Right atrium auricular region (tissue), 2 donors: ENCODE data around the gene TECPR2. TPM values are rescaled to one million over a fixed set of nuclear protein-coding genes. Genes with fewer than 3 reads are reported as not detected.
"Not testable (repeated sequence)": the region's sequence is repeated elsewhere in the genome, so short reads cannot be mapped to it uniquely, and the experiment has no call there.

Experiments used
- DNase-seq: peaks from one replicate; pipeline ENCODE4 v3.0.0-alpha.2; 2019; ENCODE audit warnings: low spot score
- H3K27ac ChIP-seq, 2 donors: fragments of 200-600 bp; sonication (generic); 1 replicate in 1 of 2; 2 replicates in 1 of 2; pipeline ENCODE4 v1.5.1; 2016 to 2019
- H3K27me3 ChIP-seq, 2 donors: fragments of 200-600 bp; sonication (generic); one replicate each; pipeline versions ENCODE4 v1.5.1 to v1.6.0; 2017 to 2019
- H3K36me3 ChIP-seq: fragments of 200-600 bp; sonication (generic); one replicate; pipeline ENCODE4 v1.5.1; 2016
- H3K4me1 ChIP-seq, 2 donors: fragments of 200-600 bp; sonication (generic); one replicate each; pipeline versions ENCODE4 v1.5.1 to v1.6.0; 2017 to 2019
- H3K4me3 ChIP-seq, 2 donors: fragments of 200-600 bp; sonication (generic); 1 replicate in 1 of 2; 2 replicates in 1 of 2; pipeline ENCODE4 v1.5.1; 2017 to 2019; ENCODE audit warnings: mild to moderate bottlenecking in 1 of 2, moderate library complexity in 1 of 2
- H3K9me3 ChIP-seq, 2 donors: fragments of 200-600 bp; sonication (generic); one replicate each; pipeline ENCODE4 v1.5.1; 2019
- CTCF ChIP-seq, 2 donors: fragments of 200-600 bp; sonication (generic); IDR thresholded peaks; one replicate each; pipeline ENCODE4 v1.5.1; 2019; ENCODE audit warnings: antibody characterized with exemption in 2 of 2
- total RNA-seq, 2 donors: library from RNA; depleted of rRNA; stranded (reverse); fragments of >200 nt; gene quantifications; one replicate each; pipeline ENCODE4 v1.1.0, GENCODE V29; 2016

Gene TECPR2
- total RNA-seq, 2 donors from 2014 or later, result 13.2 to 15.5 TPM

GRCh38 chr14:102540315-102541028 lies 177.7 kb downstream of the TECPR2 start:
- Histone ChIP-seq H3K9me3 (no peaks in the 10 kb centered on the region), H3K27ac (no peak overlapping the region), H3K36me3 (no peaks in the 10 kb centered on the region), H3K27me3 (peaks cover 0 to 14% of the 10 kb centered on the region in 2 donors), H3K4me1 (peaks cover 0 to 23% of the 10 kb centered on the region in 2 donors), H3K4me3 (no peak overlapping the region)
- no peak for TF ChIP-seq CTCF (IDR thresholded peaks at IDR 0.05)
- DNase-seq, result no peak

GRCh38 chr14:102541029-102541491 lies 178.3 kb downstream of the TECPR2 start:
- H3K9me3 ChIP-seq, H3K27ac ChIP-seq, H3K36me3 ChIP-seq, H3K4me3 ChIP-seq, DNase-seq: not testable (repeated sequence)
- H3K4me1 ChIP-seq, result peaks cover 0 to 26% of the 10 kb centered on the region in 2 donors
- H3K27me3 ChIP-seq, result peaks cover 0 to 14% of the 10 kb centered on the region in 2 donors

- peaks cover 0 to 26% of the 10 kb centered on the region in 2 donors for H3K4me1 ChIP-seq
- DNase-seq, result no peak
- H3K36me3 ChIP-seq, result no peaks in the 10 kb centered on the region
- peaks cover 0 to 14% of the 10 kb centered on the region in 2 donors for H3K27me3 ChIP-seq
- no peaks in the 10 kb centered on the region for H3K9me3 ChIP-seq
- H3K27ac ChIP-seq, result no peak overlapping the region
- no peak overlapping the region for H3K4me3 ChIP-seq
- TF ChIP-seq CTCF (IDR thresholded peaks at IDR 0.05), result no peak
Observed at GRCh38 chr14:102541771-102542170, 179.0 kb downstream of the TECPR2 start.

GRCh38 chr14:102544046-102544746 lies 181.5 kb downstream of the TECPR2 start:
- Histone ChIP-seq H3K4me1 (peaks cover 0 to 26% of the 10 kb centered on the region in 2 donors), H3K36me3 (no peaks in the 10 kb centered on the region), H3K27me3 (peaks cover 0 to 14% of the 10 kb centered on the region in 2 donors), H3K9me3 (no peaks in the 10 kb centered on the region), H3K4me3 (peak overlapping the region in 1 of 2 donors; percentile 30), H3K27ac (no peak overlapping the region)
- no peak for DNase-seq
- TF ChIP-seq CTCF (IDR thresholded peaks at IDR 0.05), result no peak

GRCh38 chr14:102544747-102545460 lies 182.2 kb downstream of the TECPR2 start:
- Histone ChIP-seq H3K9me3 (no peaks in the 10 kb centered on the region), H3K4me1 (peaks cover 0 to 20% of the 10 kb centered on the region in 2 donors), H3K4me3 (peak overlapping the region in 1 of 2 donors; percentile 30), H3K36me3 (no peaks in the 10 kb centered on the region), H3K27ac (no peak overlapping the region), H3K27me3 (peaks cover 0 to 14% of the 10 kb centered on the region in 2 donors)
- no peak for TF ChIP-seq CTCF (IDR thresholded peaks at IDR 0.05)
- no peak for DNase-seq
